ENCODE measurements around the gene AIRE.

The AIRE gene

DNA sequence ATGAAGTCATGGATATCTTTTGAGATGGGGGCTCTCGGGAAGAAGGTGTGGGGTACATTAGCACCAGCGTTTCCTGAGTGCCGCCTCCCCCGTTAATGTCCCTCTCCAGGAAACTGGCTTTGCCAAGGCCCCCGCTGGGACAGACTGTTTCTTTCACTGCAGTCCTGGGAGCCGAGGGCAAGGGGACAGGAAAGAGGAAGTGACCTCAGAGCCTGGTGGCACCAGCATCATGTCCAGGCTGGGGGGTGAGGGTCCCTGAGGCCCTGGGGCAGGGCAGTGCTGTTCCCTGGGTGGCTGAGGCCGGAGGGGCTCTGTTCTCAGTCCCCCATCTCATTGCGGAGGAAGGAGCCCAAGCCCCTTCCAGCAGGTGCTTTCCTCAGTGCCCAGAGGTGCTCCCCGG lies 20.0 kb downstream of the AIRE start:
- no peak for DNase-seq

- no peak for DNase-seq
These were observed 21.4 kb downstream of the AIRE start for GRCh38 chr21:44306936-44307704.

DNA sequence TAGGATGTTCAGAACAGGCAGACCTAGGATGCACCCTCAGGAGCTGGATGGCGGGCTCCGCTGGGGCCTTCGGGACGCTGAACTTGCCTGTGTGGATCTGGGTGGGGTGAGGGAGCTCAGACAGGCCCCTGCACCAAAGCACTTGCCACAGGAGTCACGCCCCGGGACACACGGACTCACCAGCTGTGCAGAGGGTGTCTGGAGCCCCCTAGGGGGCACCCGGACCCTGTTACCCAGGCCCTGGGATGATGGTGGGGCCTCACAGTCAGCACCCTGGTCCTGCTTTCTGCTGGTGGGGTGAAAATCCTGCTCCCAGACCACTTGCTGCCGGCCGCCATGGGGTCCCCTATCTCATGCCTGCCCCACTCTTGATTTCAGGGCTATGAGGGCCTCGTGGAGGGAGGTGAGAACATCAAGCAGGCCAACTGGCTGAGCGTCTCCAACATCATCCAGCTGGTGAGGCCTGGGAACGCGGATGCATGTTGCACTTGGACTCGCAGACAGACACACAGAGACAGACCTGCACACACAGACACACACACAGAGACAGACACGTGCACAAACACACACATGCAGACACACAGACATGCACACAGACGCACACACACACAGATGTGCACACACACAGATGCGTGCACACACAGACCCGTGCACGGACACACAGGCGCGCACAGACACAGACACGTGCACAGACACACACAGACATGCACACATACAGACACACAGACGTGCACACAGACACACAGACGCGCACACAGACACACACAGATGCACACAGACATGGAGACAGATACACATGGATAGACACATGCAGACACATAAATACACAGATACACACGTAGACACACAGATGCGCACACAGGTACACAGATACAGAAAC lies 25.2 kb downstream of the AIRE start:
- DNase-seq = no peak

- no peak for DNase-seq
These were observed 26.4 kb downstream of the AIRE start for GRCh38 chr21:44312089-44312488.

GRCh38 chr21:44312716-44313115 lies 27.0 kb downstream of the AIRE start:
- DNase-seq = no peak

DNA sequence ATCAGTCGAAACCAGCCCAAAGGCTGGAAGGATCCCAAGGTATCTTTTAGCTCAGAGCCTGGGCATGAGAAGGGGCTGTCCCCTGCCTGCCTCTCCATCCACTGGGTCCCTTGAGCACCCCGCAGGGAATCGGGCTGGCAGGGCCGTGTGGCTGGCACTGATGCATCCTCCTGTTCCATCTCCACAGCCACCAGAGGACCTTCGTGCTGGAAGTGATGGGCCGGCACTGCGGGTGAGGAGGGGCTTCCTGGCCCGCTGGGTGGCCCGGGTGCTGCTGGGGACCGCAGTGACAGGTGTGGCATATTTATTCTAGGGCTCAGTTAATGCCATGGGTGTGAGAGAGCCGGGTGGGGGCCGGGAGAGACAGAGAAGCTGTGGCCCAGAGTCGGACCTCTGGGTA lies 27.8 kb downstream of the AIRE start:
- DNase-seq = no peak

- no peak for DNase-seq
These were observed 28.5 kb downstream of the AIRE start for GRCh38 chr21:44314128-44314527.

- DNase-seq = no peak
These were observed 28.9 kb downstream of the AIRE start for GRCh38 chr21:44314561-44314960.

DNA sequence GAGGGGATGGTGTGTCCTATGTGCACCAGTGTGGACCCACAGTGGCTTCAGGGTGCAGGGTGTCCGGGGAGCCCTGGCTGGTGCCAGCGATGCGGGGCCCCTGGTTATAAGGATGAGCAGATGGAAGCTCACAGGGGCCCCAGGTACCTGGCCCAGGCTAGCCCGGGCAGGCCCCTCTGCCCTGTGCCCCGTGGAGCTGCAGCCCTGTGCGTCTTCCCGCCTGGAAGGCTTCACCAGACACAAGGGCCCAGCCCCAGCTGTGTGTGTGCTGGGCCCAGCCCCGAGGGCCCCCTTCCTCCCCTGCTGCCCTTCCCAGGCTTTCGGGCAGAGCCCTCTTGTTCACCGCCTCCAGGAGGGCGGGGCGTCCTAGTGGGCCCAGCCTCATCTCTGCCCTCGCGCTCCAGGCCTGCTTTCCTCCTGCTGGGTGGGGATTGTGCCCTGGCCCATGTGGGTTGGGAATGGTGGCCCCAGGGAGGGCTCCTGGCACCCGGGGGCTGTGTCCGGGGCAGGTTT lies 30.1 kb downstream of the AIRE start:
- no peak for DNase-seq

- DNase-seq = no peak
These were observed 30.7 kb downstream of the AIRE start for GRCh38 chr21:44316277-44316900.

- no peak for DNase-seq
These were observed 31.6 kb downstream of the AIRE start for GRCh38 chr21:44317241-44317782.

DNA sequence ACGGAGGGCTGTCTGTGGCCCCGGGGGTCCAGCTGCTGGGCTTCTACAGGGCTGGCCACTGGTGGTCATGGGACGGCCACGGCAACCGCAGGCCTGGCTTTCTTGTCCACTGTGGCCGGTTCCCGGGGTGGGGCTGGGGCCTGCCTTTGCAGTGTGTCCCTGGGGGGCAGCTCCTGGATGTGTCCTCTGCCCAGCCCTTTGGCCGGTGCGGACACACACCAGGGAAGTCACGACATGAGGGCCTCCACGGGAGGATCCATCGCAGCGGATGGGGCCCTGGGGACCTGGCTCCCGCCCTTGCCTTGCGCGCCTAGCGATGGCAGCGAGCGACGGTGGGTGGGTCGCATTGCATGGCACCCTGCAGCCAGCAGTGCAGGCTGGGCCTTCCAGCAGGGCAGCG lies 32.2 kb downstream of the AIRE start:
- no peak for DNase-seq

DNA sequence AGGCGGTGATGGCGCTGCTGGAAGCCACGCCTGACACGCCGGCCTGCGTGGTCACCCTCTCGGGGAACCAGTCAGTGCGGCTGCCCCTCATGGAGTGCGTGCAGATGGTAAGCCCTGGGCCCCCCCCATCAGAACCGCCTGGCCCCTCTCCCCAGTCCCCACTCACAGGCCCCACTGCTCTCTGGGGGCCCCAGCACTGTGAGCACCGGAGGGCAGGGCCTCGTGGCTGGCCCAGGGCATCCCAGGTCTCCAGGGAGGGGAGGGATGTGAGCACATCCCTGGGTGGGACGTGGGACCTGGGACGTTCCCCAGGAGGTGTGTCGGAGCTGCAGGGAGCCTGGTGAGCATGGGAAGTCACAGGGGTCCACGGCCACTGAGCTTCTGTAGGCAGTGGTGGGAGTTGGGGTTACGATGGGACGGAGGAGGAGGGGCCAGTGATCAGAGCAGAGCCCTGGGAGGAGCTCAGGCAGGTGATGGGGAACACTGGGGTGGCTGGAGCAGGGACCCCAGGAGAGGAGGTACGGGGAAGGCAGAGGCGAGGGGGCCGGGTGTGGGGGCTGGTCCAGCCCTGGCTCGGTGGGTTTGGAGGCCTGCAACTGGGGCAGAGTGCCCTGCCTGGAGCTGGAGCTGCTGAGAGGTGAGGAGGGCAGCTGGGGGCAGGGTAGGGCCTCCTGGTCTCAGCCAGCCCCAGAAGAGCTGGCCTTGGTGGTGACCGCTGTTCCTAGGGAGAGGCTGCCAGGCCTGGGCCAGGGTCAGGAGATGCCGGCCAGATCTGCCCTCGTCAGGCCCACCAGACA lies 33.0 kb downstream of the AIRE start:
- no peak for DNase-seq

DNA sequence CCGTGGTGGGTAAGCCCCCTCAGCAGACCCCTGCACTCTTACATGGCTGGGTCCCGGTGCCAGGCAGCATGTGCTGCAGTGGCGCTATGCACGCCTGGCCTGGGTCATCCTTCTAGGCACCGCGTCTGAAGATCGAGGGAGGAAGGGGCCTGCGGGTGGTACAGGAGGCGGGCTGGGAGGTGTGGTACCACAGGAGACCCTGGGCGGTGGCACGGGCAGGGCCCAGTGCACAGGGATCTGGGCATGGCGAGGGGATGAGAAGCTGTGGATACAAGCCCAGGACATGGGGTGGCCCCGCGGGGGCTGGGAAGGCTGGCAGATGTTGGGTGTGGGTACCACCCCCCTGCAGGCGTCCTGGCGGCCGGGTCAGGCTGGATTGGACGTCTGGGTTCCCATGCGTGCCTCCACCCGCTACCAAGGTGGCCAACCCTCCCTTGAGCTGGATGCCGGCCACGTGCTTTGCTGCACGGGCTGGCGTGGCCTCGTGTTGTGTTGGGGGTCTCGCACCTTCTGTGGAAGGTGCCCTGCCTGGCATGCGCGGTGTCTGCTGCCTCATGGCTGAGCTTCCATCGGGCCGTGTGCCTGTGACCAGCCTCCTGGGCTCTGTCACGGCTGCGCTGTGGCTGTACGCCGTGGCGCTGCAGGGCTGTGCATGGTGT lies 33.9 kb downstream of the AIRE start:
- no peak for DNase-seq

DNA sequence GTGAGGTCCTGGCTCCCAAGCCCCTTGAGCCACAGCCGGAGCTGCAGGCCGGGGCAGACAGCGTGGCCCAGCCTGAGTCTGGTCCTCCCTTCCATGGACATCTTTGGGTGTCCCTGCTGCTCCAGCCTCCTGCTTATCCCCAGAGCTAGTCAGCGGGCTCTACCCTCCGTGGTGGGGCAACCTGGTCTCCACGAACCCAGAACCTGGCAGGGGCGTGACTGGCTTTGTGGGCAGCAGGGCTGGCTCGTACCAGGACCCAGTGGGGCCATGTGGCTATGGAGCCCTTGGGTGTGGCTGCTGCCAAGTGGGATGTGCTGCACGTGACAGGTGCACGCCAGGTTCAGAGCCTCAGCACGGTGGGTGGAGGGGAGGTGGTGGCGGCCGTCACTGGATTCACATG lies 35.2 kb downstream of the AIRE start:
- no peak for DNase-seq

- DNase-seq = no peak
These were observed 36.3 kb downstream of the AIRE start for GRCh38 chr21:44321846-44322450.

DNA sequence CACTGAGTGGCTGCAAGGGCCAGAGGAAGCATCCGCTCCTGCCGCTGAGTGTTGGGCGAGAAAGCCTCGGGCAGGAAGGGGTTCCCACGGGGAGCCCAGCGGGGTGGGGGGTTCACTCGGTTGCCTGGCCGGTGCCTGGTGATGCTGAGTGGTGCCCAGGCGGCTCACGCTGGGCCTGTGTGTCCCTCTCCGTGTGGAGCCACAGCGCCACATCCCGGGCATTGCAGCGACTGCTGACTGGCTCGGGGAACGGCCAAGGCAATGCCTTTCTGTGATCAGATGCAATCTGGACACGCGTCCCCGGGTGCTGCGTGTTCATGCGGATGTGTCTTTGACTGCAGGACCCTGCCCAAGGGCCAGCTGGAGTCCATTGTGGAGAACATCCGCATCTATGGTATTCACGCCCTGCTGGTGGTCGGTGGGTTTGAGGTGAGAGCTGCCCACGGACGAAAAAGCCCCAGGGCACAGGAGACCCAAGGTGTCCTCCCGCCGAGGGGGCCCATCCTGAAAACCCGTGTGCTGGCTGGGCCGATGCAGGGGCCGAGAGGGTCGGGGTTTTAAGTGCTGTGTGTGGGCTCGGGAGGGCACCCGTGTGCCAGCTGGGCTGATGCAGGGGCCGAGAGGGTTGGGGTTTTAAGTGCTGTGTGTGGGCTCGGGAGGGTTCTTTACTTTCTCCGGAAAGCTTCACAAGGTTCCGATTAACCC lies 37.1 kb downstream of the AIRE start:
- DNase-seq = no peak

GRCh38 chr21:44323591-44323990 lies 37.9 kb downstream of the AIRE start:
- no peak for DNase-seq

GRCh38 chr21:44324106-44324853 lies 38.6 kb downstream of the AIRE start:
- DNase-seq = no peak

DNA sequence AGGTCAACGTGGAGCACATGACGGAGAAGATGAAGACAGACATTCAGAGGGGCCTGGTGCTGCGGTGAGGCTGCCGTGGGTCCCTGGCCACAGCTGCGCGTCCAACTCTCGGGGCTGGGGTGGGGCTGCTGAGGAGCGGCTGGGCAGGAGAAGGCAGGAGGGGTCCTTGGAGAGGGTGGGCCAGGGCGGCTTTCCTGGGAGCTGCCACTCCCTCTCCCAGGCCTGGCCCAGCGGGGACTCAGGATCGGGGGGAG lies 39.1 kb downstream of the AIRE start:
- DNase-seq = no peak
